DOHH2 (cell line): Measurements from ENCODE around the gene CCR5.
"Not testable (repeated sequence)": the region's sequence is repeated elsewhere in the genome, so short reads cannot be mapped to it uniquely, and the experiment has no call there.

ENCODE experiments used
- CTCF ChIP-seq: fragments of 200-600 bp; sonication (generic); IDR thresholded peaks from one replicate; pipeline ENCODE4 v1.5.1; 2014; ENCODE audit warnings: antibody characterized with exemption, mild to moderate bottlenecking, low read depth, low read length; ENCODE audit not compliant: poor library complexity, severe bottlenecking
- EZH2phosphoT487 ChIP-seq: fragments of 200-600 bp; sonication (generic); IDR thresholded peaks from 2 replicates; pipeline ENCODE4 v1.6.1; 2017; ENCODE audit warnings: borderline replicate concordance, mild to moderate bottlenecking, antibody characterized with exemption, low read length, moderate library complexity, mixed read lengths

GRCh38 chr3:46388847-46389246 is 18.1 kb downstream of the CCR5 start:
- not testable (repeated sequence) for TF ChIP-seq CTCF, EZH2phosphoT487
